Measurements from ENCODE around the gene IGSF21. TPM values are rescaled to one million over a fixed set of nuclear protein-coding genes. Genes with fewer than 3 reads are reported as not detected.
"Not testable (repeated sequence)": the region's sequence is repeated elsewhere in the genome, so short reads cannot be mapped to it uniquely, and the experiment has no call there.

The IGSF21 gene
- total and polyA plus RNA-seq, 4 donors: 0.95 to 10.1 (median 3.8) TPM

GRCh38 chr1:18354612-18355011 is 247.0 kb downstream of the IGSF21 start:
- no peak for DNase-seq
- H3K36me3 ChIP-seq (ENCODE audit: control insufficient read depth in 1 of 2, insufficient read depth in 2 of 2, low read length in 1 of 2): no peaks in the 10 kb centered on the region
- H3K27ac ChIP-seq (ENCODE audit: low read depth in 1 of 2, low read length in 2 of 2): no peak overlapping the region
- H3K27me3 ChIP-seq (ENCODE audit: control insufficient read depth in 1 of 2, insufficient read depth in 2 of 2, low read length in 1 of 2): no peaks in the 10 kb centered on the region
- no peaks in the 10 kb centered on the region for H3K9me3 ChIP-seq (ENCODE audit: control insufficient read depth, low read length)
- no peak for ATAC-seq (ENCODE audit: low FRiP score)
- WGBS, 2 donors: 33 to 39% methylated on average over 3 of the region's 3 CpGs
- no peak overlapping the region for H3K4me3 ChIP-seq (ENCODE audit: low read length in 2 of 2)
- no peaks in the 10 kb centered on the region for H3K4me1 ChIP-seq (ENCODE audit: control insufficient read depth in 1 of 2, insufficient read depth in 2 of 2, low read length in 2 of 2)
- intact Hi-C loops (cut with DNase I): no loop called here

GRCh38 chr1:18357622-18358230 is 250.1 kb downstream of the IGSF21 start:
- Histone ChIP-seq H3K27me3 (ENCODE audit: control insufficient read depth in 1 of 2, insufficient read depth in 2 of 2, low read length in 1 of 2) (no peaks in the 10 kb centered on the region), H3K4me3 (ENCODE audit: low read length in 2 of 2) (no peak overlapping the region), H3K9me3 (ENCODE audit: control insufficient read depth, low read length) (no peaks in the 10 kb centered on the region), H3K4me1 (ENCODE audit: control insufficient read depth in 1 of 2, insufficient read depth in 2 of 2, low read length in 2 of 2) (no peaks in the 10 kb centered on the region), H3K27ac (ENCODE audit: low read depth in 1 of 2, low read length in 2 of 2) (no peak overlapping the region), H3K36me3 (ENCODE audit: control insufficient read depth in 1 of 2, insufficient read depth in 2 of 2, low read length in 1 of 2) (no peaks in the 10 kb centered on the region)
- intact Hi-C loops (cut with DNase I): no loop called here
- ATAC-seq (ENCODE audit: low FRiP score): no peak
- 53 to 68% methylated on average over 8 to 9 of the region's 9 CpGs for WGBS, 2 donors
- DNase-seq: no peak

GRCh38 chr1:18358600-18358999 is 251.0 kb downstream of the IGSF21 start:
- 50% methylated on average over 1 of the region's 1 CpG for WGBS, 2 donors

GRCh38 chr1:18360251-18360650 is 252.7 kb downstream of the IGSF21 start:
- no peak for ATAC-seq (ENCODE audit: low FRiP score)

More at GRCh38 chr1:18358600-18358999, 251.0 kb downstream of the IGSF21 start:
- H3K4me1 ChIP-seq (ENCODE audit: control insufficient read depth in 1 of 2, insufficient read depth in 2 of 2, low read length in 2 of 2): no peaks in the 10 kb centered on the region
- no peaks in the 10 kb centered on the region for H3K9me3 ChIP-seq (ENCODE audit: control insufficient read depth, low read length)
- H3K4me3 ChIP-seq (ENCODE audit: low read length in 2 of 2): no peak overlapping the region
- intact Hi-C loops (cut with DNase I): no loop called here
- H3K27ac ChIP-seq (ENCODE audit: low read depth in 1 of 2, low read length in 2 of 2): no peak overlapping the region
- no peaks in the 10 kb centered on the region for H3K27me3 ChIP-seq (ENCODE audit: control insufficient read depth in 1 of 2, insufficient read depth in 2 of 2, low read length in 1 of 2)
- no peak for DNase-seq
- H3K36me3 ChIP-seq (ENCODE audit: control insufficient read depth in 1 of 2, insufficient read depth in 2 of 2, low read length in 1 of 2): no peaks in the 10 kb centered on the region
- ATAC-seq (ENCODE audit: low FRiP score): no peak

GRCh38 chr1:18362150-18362549 is 254.6 kb downstream of the IGSF21 start:
- intact Hi-C loops (cut with DNase I): no loop called here
- no peaks in the 10 kb centered on the region for H3K4me1 ChIP-seq (ENCODE audit: control insufficient read depth in 1 of 2, insufficient read depth in 2 of 2, low read length in 2 of 2)
- 65 to 69% methylated on average over 9 of the region's 9 CpGs for WGBS, 2 donors
- peaks cover 5% of the 10 kb centered on the region for H3K9me3 ChIP-seq (ENCODE audit: control insufficient read depth, low read length)
- ATAC-seq (ENCODE audit: low FRiP score) (no peak), DNase-seq (peak in 1 of 2 donors; percentile 32)
- no peaks in the 10 kb centered on the region for H3K27me3 ChIP-seq (ENCODE audit: control insufficient read depth in 1 of 2, insufficient read depth in 2 of 2, low read length in 1 of 2)
- no peak overlapping the region for H3K27ac ChIP-seq (ENCODE audit: low read depth in 1 of 2, low read length in 2 of 2)
- no peaks in the 10 kb centered on the region for H3K36me3 ChIP-seq (ENCODE audit: control insufficient read depth in 1 of 2, insufficient read depth in 2 of 2, low read length in 1 of 2)
- H3K4me3 ChIP-seq (ENCODE audit: low read length in 2 of 2): no peak overlapping the region

More at GRCh38 chr1:18360251-18360650, 252.7 kb downstream of the IGSF21 start:
- no peaks in the 10 kb centered on the region for H3K36me3 ChIP-seq (ENCODE audit: control insufficient read depth in 1 of 2, insufficient read depth in 2 of 2, low read length in 1 of 2)
- no peak overlapping the region for H3K27ac ChIP-seq (ENCODE audit: low read depth in 1 of 2, low read length in 2 of 2)
- peak in 1 of 2 donors; percentile 50 for DNase-seq
- no peaks in the 10 kb centered on the region for H3K9me3 ChIP-seq (ENCODE audit: control insufficient read depth, low read length)
- no peak overlapping the region for H3K4me3 ChIP-seq (ENCODE audit: low read length in 2 of 2)
- intact Hi-C loops (cut with DNase I): no loop called here
- WGBS, 2 donors: 79 to 81% methylated on average over 7 of the region's 7 CpGs
- H3K4me1 ChIP-seq (ENCODE audit: control insufficient read depth in 1 of 2, insufficient read depth in 2 of 2, low read length in 2 of 2): no peaks in the 10 kb centered on the region
- no peaks in the 10 kb centered on the region for H3K27me3 ChIP-seq (ENCODE audit: control insufficient read depth in 1 of 2, insufficient read depth in 2 of 2, low read length in 1 of 2)

GRCh38 chr1:18363436-18363835 is 255.8 kb downstream of the IGSF21 start:
- 84 to 86% methylated on average over 3 of the region's 3 CpGs for WGBS, 2 donors
- intact Hi-C loops (cut with DNase I): no loop called here
- H3K36me3 ChIP-seq (ENCODE audit: control insufficient read depth in 1 of 2, insufficient read depth in 2 of 2, low read length in 1 of 2): no peaks in the 10 kb centered on the region
- no peak overlapping the region for H3K4me3 ChIP-seq (ENCODE audit: low read length in 2 of 2)
- peaks cover 5% of the 10 kb centered on the region for H3K9me3 ChIP-seq (ENCODE audit: control insufficient read depth, low read length)
- no peaks in the 10 kb centered on the region for H3K4me1 ChIP-seq (ENCODE audit: control insufficient read depth in 1 of 2, insufficient read depth in 2 of 2, low read length in 2 of 2)
- no peak overlapping the region for H3K27ac ChIP-seq (ENCODE audit: low read depth in 1 of 2, low read length in 2 of 2)
- ATAC-seq (ENCODE audit: low FRiP score) (no peak), DNase-seq (peak in 1 of 2 donors; percentile 51)
- no peaks in the 10 kb centered on the region for H3K27me3 ChIP-seq (ENCODE audit: control insufficient read depth in 1 of 2, insufficient read depth in 2 of 2, low read length in 1 of 2)

GRCh38 chr1:18365099-18365705 is 257.6 kb downstream of the IGSF21 start:
- 85 to 87% methylated on average over 31 of the region's 31 CpGs for WGBS, 2 donors
- DNase-seq: peak in 1 of 2 donors; percentile 65
- Histone ChIP-seq H3K4me1 (ENCODE audit: control insufficient read depth in 1 of 2, insufficient read depth in 2 of 2, low read length in 2 of 2) (no peaks in the 10 kb centered on the region), H3K27ac (ENCODE audit: low read depth in 1 of 2, low read length in 2 of 2) (no peak overlapping the region), H3K27me3 (ENCODE audit: control insufficient read depth in 1 of 2, insufficient read depth in 2 of 2, low read length in 1 of 2) (no peaks in the 10 kb centered on the region), H3K4me3 (ENCODE audit: low read length in 2 of 2) (no peak overlapping the region), H3K36me3 (ENCODE audit: control insufficient read depth in 1 of 2, insufficient read depth in 2 of 2, low read length in 1 of 2) (no peaks in the 10 kb centered on the region), H3K9me3 (ENCODE audit: control insufficient read depth, low read length) (peaks cover 5% of the 10 kb centered on the region)
- no peak for ATAC-seq (ENCODE audit: low FRiP score)
- intact Hi-C loops (cut with DNase I): no loop called here

GRCh38 chr1:18372505-18372904 is 264.9 kb downstream of the IGSF21 start:
- intact Hi-C loops (cut with DNase I); H3K4me3 ChIP-seq (ENCODE audit: low read length in 2 of 2); H3K36me3 ChIP-seq (ENCODE audit: control insufficient read depth in 1 of 2, insufficient read depth in 2 of 2, low read length in 1 of 2); H3K27ac ChIP-seq (ENCODE audit: low read depth in 1 of 2, low read length in 2 of 2); H3K27me3 ChIP-seq (ENCODE audit: control insufficient read depth in 1 of 2, insufficient read depth in 2 of 2, low read length in 1 of 2); DNase-seq; H3K4me1 ChIP-seq (ENCODE audit: control insufficient read depth in 1 of 2, insufficient read depth in 2 of 2, low read length in 2 of 2); ATAC-seq (ENCODE audit: low FRiP score); H3K9me3 ChIP-seq (ENCODE audit: control insufficient read depth, low read length): not testable (repeated sequence)

- no peaks in the 10 kb centered on the region for H3K36me3 ChIP-seq (ENCODE audit: control insufficient read depth in 1 of 2, insufficient read depth in 2 of 2, low read length in 1 of 2)
- no peaks in the 10 kb centered on the region for H3K9me3 ChIP-seq (ENCODE audit: control insufficient read depth, low read length)
- H3K4me3 ChIP-seq (ENCODE audit: low read length in 2 of 2): no peak overlapping the region
- no peaks in the 10 kb centered on the region for H3K4me1 ChIP-seq (ENCODE audit: control insufficient read depth in 1 of 2, insufficient read depth in 2 of 2, low read length in 2 of 2)
- H3K27me3 ChIP-seq (ENCODE audit: control insufficient read depth in 1 of 2, insufficient read depth in 2 of 2, low read length in 1 of 2): no peaks in the 10 kb centered on the region
- H3K27ac ChIP-seq (ENCODE audit: low read depth in 1 of 2, low read length in 2 of 2): no peak overlapping the region
- no peak for DNase-seq
- 64 to 76% methylated on average over 6 of the region's 6 CpGs for WGBS, 2 donors
- no peak for ATAC-seq (ENCODE audit: low FRiP score)
- intact Hi-C loops (cut with DNase I): no loop called here
Observed at GRCh38 chr1:18373151-18373550, 265.6 kb downstream of the IGSF21 start.

All from aorta (tissue), 5 donors.